GM06990 (cell line): ENCODE measurements around the gene RNF187.

Experiments used
- DNase-seq: peaks from one replicate; pipeline ENCODE4 v3.0.0-alpha.2; 2011; ENCODE audit not compliant: insufficient read length; ENCODE audit errors: extremely low read depth
- H3K27me3 ChIP-seq: replicated peaks from 2 replicates; pipeline ENCODE4 v1.6.0; 2011; ENCODE audit warnings: low read length; ENCODE audit not compliant: control insufficient read depth, insufficient read depth
- H3K36me3 ChIP-seq: 2 replicates; pipeline ENCODE4 v1.5.1; 2011; ENCODE audit warnings: low read length; ENCODE audit not compliant: control insufficient read depth, insufficient read depth
- H3K4me3 ChIP-seq: replicated peaks from 2 replicates; pipeline ENCODE4 v1.5.1; 2011; ENCODE audit warnings: low read depth, mild to moderate bottlenecking, control low read depth, low read length
- TF ChIP-seq, protein P1 (sequence below): IDR thresholded peaks from 2 replicates; pipeline ENCODE4 v1.5.1; 2011; ENCODE audit warnings: low read length, control low read depth, mild to moderate bottlenecking, inconsistent platforms; ENCODE audit not compliant: insufficient read depth, poor library complexity, severe bottlenecking

The RNF187 gene

DNA sequence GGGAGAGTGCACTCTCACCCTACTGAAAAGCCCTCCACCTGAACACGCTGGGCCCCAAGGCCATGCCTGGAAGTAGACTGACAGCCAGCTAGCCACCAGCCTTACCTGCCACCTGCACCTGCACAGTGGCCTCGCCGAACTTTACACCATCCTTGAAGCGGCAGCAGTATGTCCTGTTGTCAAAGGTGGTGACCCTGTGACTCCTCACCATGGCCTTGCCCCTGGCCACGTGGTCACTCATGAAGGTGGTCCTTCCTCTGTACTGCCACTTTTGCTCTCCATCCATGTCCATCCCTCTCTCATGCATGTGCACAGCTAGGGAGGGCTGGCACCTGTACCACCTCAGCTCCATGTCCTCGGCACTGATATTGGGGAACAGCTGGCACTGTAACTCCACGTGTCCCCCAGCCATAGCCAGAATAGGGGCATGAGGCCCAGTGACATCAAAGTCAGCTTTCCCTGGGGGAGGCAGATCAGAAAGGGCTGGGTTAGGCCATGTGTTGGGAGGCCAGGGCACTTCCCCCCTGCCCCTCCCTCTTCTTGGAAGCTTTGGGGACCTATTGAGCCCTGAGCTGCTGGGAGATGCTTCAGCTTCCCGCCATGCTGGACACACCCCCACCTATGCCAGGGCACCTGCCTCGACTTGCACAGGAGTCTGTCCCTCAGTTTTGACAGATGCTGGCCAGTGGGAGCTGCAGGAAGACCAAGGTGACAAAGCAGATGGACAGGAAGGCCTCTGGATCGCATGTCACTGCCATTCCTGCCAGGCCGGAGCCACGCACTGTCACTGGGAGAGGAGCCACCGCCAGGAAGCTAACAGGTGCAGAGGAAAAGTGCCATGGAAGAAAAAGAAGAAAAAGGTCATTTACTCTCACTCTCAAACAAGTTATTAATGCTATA, 24.6 kb downstream of the RNF187 start:
- no peaks in the 10 kb centered on the region for H3K36me3 ChIP-seq
- no peak for DNase-seq
- H3K4me3 ChIP-seq = no peak overlapping the region
- H3K27me3 ChIP-seq = peaks cover 2% of the 10 kb centered on the region; the same call in 1 of the 2 replicates
- TF ChIP-seq, protein P1, sequence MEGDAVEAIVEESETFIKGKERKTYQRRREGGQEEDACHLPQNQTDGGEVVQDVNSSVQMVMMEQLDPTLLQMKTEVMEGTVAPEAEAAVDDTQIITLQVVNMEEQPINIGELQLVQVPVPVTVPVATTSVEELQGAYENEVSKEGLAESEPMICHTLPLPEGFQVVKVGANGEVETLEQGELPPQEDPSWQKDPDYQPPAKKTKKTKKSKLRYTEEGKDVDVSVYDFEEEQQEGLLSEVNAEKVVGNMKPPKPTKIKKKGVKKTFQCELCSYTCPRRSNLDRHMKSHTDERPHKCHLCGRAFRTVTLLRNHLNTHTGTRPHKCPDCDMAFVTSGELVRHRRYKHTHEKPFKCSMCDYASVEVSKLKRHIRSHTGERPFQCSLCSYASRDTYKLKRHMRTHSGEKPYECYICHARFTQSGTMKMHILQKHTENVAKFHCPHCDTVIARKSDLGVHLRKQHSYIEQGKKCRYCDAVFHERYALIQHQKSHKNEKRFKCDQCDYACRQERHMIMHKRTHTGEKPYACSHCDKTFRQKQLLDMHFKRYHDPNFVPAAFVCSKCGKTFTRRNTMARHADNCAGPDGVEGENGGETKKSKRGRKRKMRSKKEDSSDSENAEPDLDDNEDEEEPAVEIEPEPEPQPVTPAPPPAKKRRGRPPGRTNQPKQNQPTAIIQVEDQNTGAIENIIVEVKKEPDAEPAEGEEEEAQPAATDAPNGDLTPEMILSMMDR = no peak

DNA sequence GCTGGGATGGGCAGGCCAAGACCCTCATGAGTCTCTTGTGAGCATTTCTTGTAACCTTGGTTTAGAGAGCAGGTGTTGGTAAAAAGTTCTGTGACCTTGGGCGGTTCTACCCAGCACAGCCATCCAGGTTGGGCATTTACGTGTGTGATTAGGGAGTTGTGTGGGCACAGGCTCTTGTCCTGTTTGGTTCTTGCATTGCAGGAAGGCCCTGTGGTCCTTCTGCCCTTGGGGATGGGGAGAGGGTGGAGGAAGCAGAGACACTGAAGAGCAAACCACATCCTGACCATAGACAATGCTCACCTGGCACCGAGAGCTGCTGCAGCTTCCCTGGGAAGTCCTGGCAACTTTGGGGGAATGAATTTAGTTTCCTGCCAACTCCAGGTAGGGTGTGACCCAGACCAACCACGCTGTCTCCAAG, 25.6 kb downstream of the RNF187 start:
- DNase-seq = no peak
- Histone ChIP-seq H3K4me3 (no peak overlapping the region), H3K36me3 (no peaks in the 10 kb centered on the region), H3K27me3 (peaks cover 2% of the 10 kb centered on the region; the same call in 1 of the 2 replicates)
- TF ChIP-seq, protein P1 = no peak

DNA sequence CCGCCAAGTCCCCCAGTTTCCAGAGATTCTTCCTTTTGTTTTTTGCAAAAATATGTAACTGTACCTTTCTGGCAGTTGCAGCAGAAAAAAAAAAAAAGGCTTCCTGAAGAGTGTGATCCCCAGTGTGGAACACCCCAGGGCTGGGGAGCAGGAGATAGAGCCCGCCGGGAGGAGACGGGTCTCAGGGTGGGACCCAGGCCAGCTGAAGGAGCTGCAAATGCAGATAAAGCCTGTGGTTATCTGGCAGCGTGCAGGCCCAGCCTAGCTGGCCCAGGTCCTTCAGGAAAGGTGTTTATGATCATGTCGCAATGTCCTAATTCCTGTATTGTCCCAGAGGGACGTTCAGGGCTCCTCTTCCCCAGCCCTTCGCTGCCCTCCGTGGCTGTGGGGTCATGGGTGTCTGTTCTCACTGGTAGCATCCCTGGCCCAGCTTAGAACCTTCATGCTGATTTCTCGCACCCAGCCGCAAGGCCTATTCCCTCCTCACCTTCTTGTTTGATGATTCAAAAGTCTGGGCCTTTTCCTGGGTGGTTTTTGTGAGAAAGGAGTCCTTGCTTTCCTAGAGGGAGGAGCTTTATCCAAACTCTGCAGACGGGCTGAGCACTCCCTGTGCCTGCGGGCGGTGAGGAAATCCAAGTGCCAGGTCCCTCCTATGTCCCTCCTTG, 26.2 kb downstream of the RNF187 start:
- H3K36me3 ChIP-seq = no peaks in the 10 kb centered on the region
- peaks cover 2% of the 10 kb centered on the region; the same call in 1 of the 2 replicates for H3K27me3 ChIP-seq
- TF ChIP-seq, protein P1 = no peak
- DNase-seq = no peak
- H3K4me3 ChIP-seq = no peak overlapping the region

DNA sequence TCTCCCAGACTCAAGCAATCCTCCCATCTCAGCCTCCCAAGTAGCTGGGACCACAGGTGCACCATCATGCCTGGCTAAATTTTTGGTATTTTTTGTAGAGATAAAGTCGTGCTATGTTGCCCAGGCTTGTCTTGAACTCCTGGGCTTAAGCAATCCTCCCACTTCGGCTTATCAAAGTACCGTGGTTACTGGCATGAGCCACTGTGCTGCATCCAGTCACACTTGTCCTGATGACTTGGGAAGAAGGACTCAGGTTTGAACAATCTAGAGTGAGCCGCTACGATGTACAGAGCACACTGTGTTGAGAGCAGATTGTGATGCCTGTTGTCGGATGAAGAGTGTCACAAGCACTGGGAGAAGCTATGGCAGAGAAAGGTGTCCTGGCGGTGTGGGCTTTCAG, 27.2 kb downstream of the RNF187 start:
- H3K27me3 ChIP-seq = peaks cover 2% of the 10 kb centered on the region; the same call in 1 of the 2 replicates
- no peak for DNase-seq
- TF ChIP-seq, protein P1 = no peak
- no peaks in the 10 kb centered on the region for H3K36me3 ChIP-seq
- no peak overlapping the region for H3K4me3 ChIP-seq

DNA sequence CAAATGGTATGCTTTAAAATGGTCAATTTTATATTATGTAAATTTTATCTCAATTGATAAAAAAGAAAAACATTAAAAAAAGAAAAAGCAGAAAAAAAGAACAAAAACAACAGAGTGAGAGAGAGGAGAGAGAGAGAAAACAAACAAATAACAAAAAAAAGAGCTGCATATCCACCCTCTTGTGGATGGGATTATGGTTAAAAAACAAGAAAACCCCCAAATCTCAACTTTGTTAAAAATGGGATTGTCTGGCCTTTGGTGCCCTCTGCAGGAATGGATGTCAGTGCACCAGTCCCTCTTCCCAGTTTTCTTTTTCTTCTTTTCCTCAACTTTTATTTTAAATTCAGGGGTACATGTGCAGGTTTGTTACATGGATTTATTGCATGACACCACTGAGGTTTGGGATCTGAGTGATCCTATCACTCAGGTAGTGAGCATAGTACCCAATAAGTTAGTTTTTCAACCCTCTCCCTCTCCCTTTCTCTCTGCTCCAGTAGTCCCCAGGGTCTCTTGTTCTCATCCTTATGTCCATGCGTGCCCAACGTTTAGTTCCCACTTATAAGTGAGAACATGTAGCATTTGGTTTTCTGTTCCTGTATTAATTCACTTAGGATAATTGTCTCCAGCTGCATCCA, 28.1 kb downstream of the RNF187 start:
- Histone ChIP-seq H3K27me3 (peaks cover 2% of the 10 kb centered on the region; the same call in 1 of the 2 replicates), H3K36me3 (no peaks in the 10 kb centered on the region), H3K4me3 (no peak overlapping the region)
- TF ChIP-seq, protein P1 = peak; percentile 51
- DNase-seq = no peak
